Astrocyte (in vitro differentiated cells and primary cell): Measurements from ENCODE around the gene LTC4S. TPM values are rescaled to one million over a fixed set of nuclear protein-coding genes. Genes with fewer than 3 reads are reported as not detected.

ENCODE experiments used
- DNase-seq: peaks from one replicate; pipeline ENCODE4 v3.0.0-alpha.2; 2010; ENCODE audit warnings: low read depth
- FAIRE-seq: peaks from 2 replicates; lab custom pipeline; 2011; peaks lifted over from hg19 to GRCh38; lab: Jason Lieb, UNC
- H2AFZ ChIP-seq: 2 replicates; pipeline ENCODE4 v1.6.0; 2012; ENCODE audit warnings: low read depth, low read length, inconsistent platforms
- H3K27ac ChIP-seq: 2 replicates; pipeline ENCODE4 v1.5.1; 2011; ENCODE audit warnings: low read depth, low read length, inconsistent platforms
- H3K27me3 ChIP-seq: 2 replicates; pipeline ENCODE4 v1.6.0; 2011; ENCODE audit warnings: low read length, inconsistent platforms; ENCODE audit not compliant: insufficient read depth
- H3K36me3 ChIP-seq: 2 replicates; pipeline ENCODE4 v1.5.1; 2011; ENCODE audit warnings: low read length, inconsistent platforms; ENCODE audit not compliant: insufficient read depth
- H3K4me1 ChIP-seq: 2 replicates; pipeline ENCODE4 v1.5.1; 2011; ENCODE audit warnings: low read length, inconsistent platforms; ENCODE audit not compliant: insufficient read depth
- H3K4me2 ChIP-seq: 2 replicates; pipeline ENCODE4 v1.6.0; 2012; ENCODE audit warnings: low read length, inconsistent platforms
- H3K4me3 ChIP-seq: 2 replicates; pipeline ENCODE4 v1.5.1; 2011; ENCODE audit warnings: low read depth, mild to moderate bottlenecking, low read length, inconsistent platforms; ENCODE audit not compliant: insufficient read depth
- H3K79me2 ChIP-seq: 2 replicates; pipeline ENCODE4 v1.6.0; 2012; ENCODE audit warnings: mild to moderate bottlenecking, low read length, inconsistent platforms; ENCODE audit not compliant: insufficient read depth
- H3K9ac ChIP-seq: 2 replicates; pipeline ENCODE4 v1.6.0; 2012; ENCODE audit warnings: mild to moderate bottlenecking, low read length, inconsistent platforms
- H3K9me3 ChIP-seq: 2 replicates; pipeline ENCODE4 v1.5.1; 2012; ENCODE audit warnings: low read depth, mild to moderate bottlenecking, low read length, inconsistent platforms; ENCODE audit not compliant: insufficient read depth
- H4K20me1 ChIP-seq: 2 replicates; pipeline ENCODE4 v1.6.0; 2012; ENCODE audit warnings: low read length, inconsistent platforms; ENCODE audit not compliant: insufficient read depth
- H3K27ac Mint-ChIP-seq: one replicate; pipeline ENCODE4 v1.8.0; 2021; ENCODE audit warnings: mild to moderate bottlenecking, mixed read lengths; ENCODE audit not compliant: unreplicated experiment
- H3K27me3 Mint-ChIP-seq: one replicate; pipeline ENCODE4 v1.8.0; 2021; ENCODE audit warnings: low read depth, mixed read lengths; ENCODE audit not compliant: unreplicated experiment
- H3K36me3 Mint-ChIP-seq: one replicate; pipeline ENCODE4 v1.8.0; 2021; ENCODE audit warnings: low read depth, mixed read lengths; ENCODE audit not compliant: unreplicated experiment
- H3K4me1 Mint-ChIP-seq: one replicate; pipeline ENCODE4 v1.8.0; 2021; ENCODE audit warnings: low read depth, mixed read lengths; ENCODE audit not compliant: unreplicated experiment
- H3K4me3 Mint-ChIP-seq: one replicate; pipeline ENCODE4 v1.8.0; 2021; ENCODE audit warnings: mild to moderate bottlenecking, moderate library complexity, mixed read lengths; ENCODE audit not compliant: unreplicated experiment
- H3K9me3 Mint-ChIP-seq: one replicate; pipeline ENCODE4 v1.8.0; 2021; ENCODE audit warnings: mild to moderate bottlenecking, mixed read lengths; ENCODE audit not compliant: unreplicated experiment
- EZH2 ChIP-seq: IDR thresholded peaks from 2 replicates; pipeline ENCODE4 v1.6.1; 2012; ENCODE audit warnings: mild to moderate bottlenecking, low read length, inconsistent platforms; ENCODE audit not compliant: insufficient read depth
- total RNA-seq: library from RNA; stranded (reverse); gene quantifications from 2 replicates; pipeline ENCODE4 v1.2.1, GENCODE V29; 2021
- TF ChIP-seq, protein P1 (sequence below): IDR thresholded peaks from 2 replicates; pipeline ENCODE4 v1.5.1; 2011; ENCODE audit warnings: low read depth, mild to moderate bottlenecking, inconsistent platforms, low read length, moderate library complexity; ENCODE audit not compliant: insufficient read depth

LTC4S gene
- total RNA-seq, 1 donor from 2014 or later, result 1.3 TPM

DNA sequence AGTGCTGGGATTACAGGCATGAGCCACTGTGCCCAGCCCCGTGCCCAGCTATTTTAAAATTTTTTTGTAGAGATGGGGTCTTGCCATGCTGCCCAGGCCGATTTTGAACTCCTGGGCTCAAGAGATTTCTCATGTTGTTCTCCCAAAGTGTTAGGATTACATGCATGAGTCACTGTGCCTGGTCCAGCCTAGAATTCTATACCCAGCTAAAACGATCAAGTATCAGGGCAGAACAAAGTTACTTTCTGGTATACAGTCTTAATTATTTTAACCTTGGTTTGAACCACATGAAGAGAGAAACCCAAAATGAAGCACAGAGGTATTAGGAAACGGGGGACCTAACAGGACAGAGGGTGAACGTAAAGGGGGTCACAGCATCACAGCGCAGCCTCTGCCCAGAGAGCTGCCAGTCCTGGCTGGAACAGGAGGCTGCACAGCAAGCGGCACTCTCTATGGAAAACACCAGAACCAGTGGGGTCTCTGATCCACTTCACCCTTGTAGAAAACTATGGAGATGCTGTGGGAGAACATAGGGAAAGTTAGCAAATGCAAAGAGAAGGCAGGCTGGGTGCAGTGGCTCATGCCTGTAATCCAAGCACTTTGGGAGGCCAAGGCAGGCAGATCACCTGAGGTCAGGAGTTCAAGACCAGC, 37.2 kb downstream of the LTC4S start:
- H3K4me1 ChIP-seq, result no peaks in the 10 kb centered on the region
- peaks cover 22% of the 10 kb centered on the region for H3K79me2 ChIP-seq
- H3K36me3 ChIP-seq, result peaks cover 53% of the 10 kb centered on the region
- H4K20me1 ChIP-seq, result peaks cover 78% of the 10 kb centered on the region
- no peak overlapping the region for H2AFZ ChIP-seq
- Mint-ChIP-seq H3K36me3 (peaks cover 33% of the 10 kb centered on the region), H3K27me3 (no peaks in the 10 kb centered on the region), H3K4me1 (peaks cover 25% of the 10 kb centered on the region), H3K4me3 (no peak overlapping the region), H3K27ac (no peak overlapping the region), H3K9me3 (peaks cover 2% of the 10 kb centered on the region)
- H3K27ac ChIP-seq, result no peak overlapping the region
- no peak overlapping the region for H3K4me3 ChIP-seq
- TF ChIP-seq EZH2, result no peak
- TF ChIP-seq, protein P1, sequence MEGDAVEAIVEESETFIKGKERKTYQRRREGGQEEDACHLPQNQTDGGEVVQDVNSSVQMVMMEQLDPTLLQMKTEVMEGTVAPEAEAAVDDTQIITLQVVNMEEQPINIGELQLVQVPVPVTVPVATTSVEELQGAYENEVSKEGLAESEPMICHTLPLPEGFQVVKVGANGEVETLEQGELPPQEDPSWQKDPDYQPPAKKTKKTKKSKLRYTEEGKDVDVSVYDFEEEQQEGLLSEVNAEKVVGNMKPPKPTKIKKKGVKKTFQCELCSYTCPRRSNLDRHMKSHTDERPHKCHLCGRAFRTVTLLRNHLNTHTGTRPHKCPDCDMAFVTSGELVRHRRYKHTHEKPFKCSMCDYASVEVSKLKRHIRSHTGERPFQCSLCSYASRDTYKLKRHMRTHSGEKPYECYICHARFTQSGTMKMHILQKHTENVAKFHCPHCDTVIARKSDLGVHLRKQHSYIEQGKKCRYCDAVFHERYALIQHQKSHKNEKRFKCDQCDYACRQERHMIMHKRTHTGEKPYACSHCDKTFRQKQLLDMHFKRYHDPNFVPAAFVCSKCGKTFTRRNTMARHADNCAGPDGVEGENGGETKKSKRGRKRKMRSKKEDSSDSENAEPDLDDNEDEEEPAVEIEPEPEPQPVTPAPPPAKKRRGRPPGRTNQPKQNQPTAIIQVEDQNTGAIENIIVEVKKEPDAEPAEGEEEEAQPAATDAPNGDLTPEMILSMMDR, result no peak
- no peaks in the 10 kb centered on the region for H3K27me3 ChIP-seq
- no peak overlapping the region for H3K4me2 ChIP-seq
- no peak for FAIRE-seq
- no peaks in the 10 kb centered on the region for H3K9me3 ChIP-seq
- DNase-seq, result no peak
- H3K9ac ChIP-seq, result no peak overlapping the region

- H3K4me2 ChIP-seq, result no peak overlapping the region
- H3K36me3 ChIP-seq, result peaks cover 58% of the 10 kb centered on the region
- H3K4me3 Mint-ChIP-seq, result no peak overlapping the region
- TF ChIP-seq, protein P1, result no peak
- TF ChIP-seq EZH2, result no peak
- H3K4me1 Mint-ChIP-seq, result peaks cover 30% of the 10 kb centered on the region
- H4K20me1 ChIP-seq, result peaks cover 78% of the 10 kb centered on the region
- no peak overlapping the region for H3K27ac ChIP-seq
- no peaks in the 10 kb centered on the region for H3K27me3 Mint-ChIP-seq
- no peak overlapping the region for H2AFZ ChIP-seq
- no peak overlapping the region for H3K9ac ChIP-seq
- peaks cover 46% of the 10 kb centered on the region for H3K36me3 Mint-ChIP-seq
- H3K79me2 ChIP-seq, result peaks cover 22% of the 10 kb centered on the region
- FAIRE-seq (no peak), DNase-seq (no peak)
- no peaks in the 10 kb centered on the region for H3K4me1 ChIP-seq
- H3K27me3 ChIP-seq, result no peaks in the 10 kb centered on the region
- H3K9me3 Mint-ChIP-seq, result peaks cover 2% of the 10 kb centered on the region
- H3K9me3 ChIP-seq, result no peaks in the 10 kb centered on the region
- no peak overlapping the region for H3K4me3 ChIP-seq
- H3K27ac Mint-ChIP-seq, result peak overlapping the region; percentile 55
Measured at GRCh38 chr5:179832039-179832745, 38.4 kb downstream of the LTC4S start.
